Erythroblast (primary cell): Measurements from ENCODE around the gene CC2D1A.

Source experiments
- DNase-seq, 2 experiments: peaks; one replicate each; lab custom pipeline; 2025; lab: John Stamatoyannopoulos, UW
- GATA1 ChIP-seq: IDR thresholded peaks from 2 replicates; pipeline ENCODE4 v1.6.1; 2011; ENCODE audit warnings: low read depth, mild to moderate bottlenecking, control low read depth, low read length, moderate library complexity
- POLR2A ChIP-seq: IDR thresholded peaks from 2 replicates; pipeline ENCODE4 v1.6.1; 2011; ENCODE audit warnings: mild to moderate bottlenecking, low read length

Gene CC2D1A

GRCh38 chr19:13883516-13884064 is 22.4 kb upstream of the CC2D1A start:
- TF ChIP-seq POLR2A (no peak), GATA1 (no peak)
- DNase-seq, result no peak

GRCh38 chr19:13884726-13885591 is 21.0 kb upstream of the CC2D1A start:
- no peak for DNase-seq
- TF ChIP-seq GATA1 (no peak), POLR2A (no peak)

- no peak for DNase-seq
- TF ChIP-seq GATA1, result no peak
- no peak for TF ChIP-seq POLR2A
Observed at GRCh38 chr19:13885826-13886365, 20.1 kb upstream of the CC2D1A start.

- DNase-seq, result no peak
- TF ChIP-seq POLR2A, result no peak
- no peak for TF ChIP-seq GATA1
Observed at GRCh38 chr19:13887018-13887436, 19.0 kb upstream of the CC2D1A start.

- TF ChIP-seq POLR2A (no peak), GATA1 (no peak)
- no peak for DNase-seq
Observed at GRCh38 chr19:13887517-13887916, 18.5 kb upstream of the CC2D1A start.

- no peak for DNase-seq
- TF ChIP-seq POLR2A (no peak), GATA1 (no peak)
Observed at GRCh38 chr19:13888281-13888680, 17.7 kb upstream of the CC2D1A start.

GRCh38 chr19:13890136-13890535 is 15.9 kb upstream of the CC2D1A start:
- no peak for DNase-seq
- no peak for TF ChIP-seq POLR2A
- no peak for TF ChIP-seq GATA1

GRCh38 chr19:13892870-13893269 is 13.1 kb upstream of the CC2D1A start:
- DNase-seq, result no peak
- TF ChIP-seq GATA1 (no peak), POLR2A (no peak)

- TF ChIP-seq GATA1, result no peak
- no peak for TF ChIP-seq POLR2A
- no peak for DNase-seq
Observed at GRCh38 chr19:13894552-13894951, 11.4 kb upstream of the CC2D1A start.

- no peak for DNase-seq
- TF ChIP-seq GATA1, result no peak
- TF ChIP-seq POLR2A, result no peak
Observed at GRCh38 chr19:13896227-13896626, 9.8 kb upstream of the CC2D1A start.

GRCh38 chr19:13899393-13899792 is 6.6 kb upstream of the CC2D1A start:
- DNase-seq, result no peak
- no peak for TF ChIP-seq POLR2A

GRCh38 chr19:13899912-13900584 is 6.0 kb upstream of the CC2D1A start:
- peak in 1 of 2 experiments; percentile 19 for DNase-seq
- TF ChIP-seq GATA1, result no peak
- TF ChIP-seq POLR2A, result no peak

- TF ChIP-seq POLR2A (no peak), GATA1 (no peak)
- DNase-seq, result peak; percentile 47 to 52
Observed at GRCh38 chr19:13902993-13903555, 2.9 kb upstream of the CC2D1A start.
